ENCODE results near the gene ASCL5.

ASCL5 gene

DNA sequence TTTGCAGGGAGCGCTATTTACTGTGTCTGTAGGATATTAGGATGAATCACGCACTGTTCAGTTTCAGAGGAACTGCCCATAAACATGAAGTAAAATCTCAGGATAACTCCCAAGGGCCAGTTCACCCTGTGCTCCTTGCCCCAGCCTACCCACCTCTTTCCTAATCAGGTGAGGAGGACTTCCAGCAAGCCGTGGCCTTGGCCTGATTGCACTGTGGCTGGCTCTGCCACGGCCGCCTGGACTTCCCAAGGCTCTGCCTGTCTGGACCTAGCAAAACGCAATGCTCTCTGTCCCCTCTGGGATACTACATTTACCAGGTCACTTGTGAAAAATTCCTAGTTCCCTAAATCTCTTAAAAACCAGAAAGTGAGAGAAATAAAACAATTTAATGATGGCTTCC is 7.4 kb upstream of the ASCL5 start:
- DNase-seq, result no peak

GRCh38 chr1:201131398-201131797 is 4.4 kb upstream of the ASCL5 start:
- no peak for DNase-seq

GRCh38 chr1:201128962-201129361 is 2.0 kb upstream of the ASCL5 start:
- DNase-seq, result no peak

DNA sequence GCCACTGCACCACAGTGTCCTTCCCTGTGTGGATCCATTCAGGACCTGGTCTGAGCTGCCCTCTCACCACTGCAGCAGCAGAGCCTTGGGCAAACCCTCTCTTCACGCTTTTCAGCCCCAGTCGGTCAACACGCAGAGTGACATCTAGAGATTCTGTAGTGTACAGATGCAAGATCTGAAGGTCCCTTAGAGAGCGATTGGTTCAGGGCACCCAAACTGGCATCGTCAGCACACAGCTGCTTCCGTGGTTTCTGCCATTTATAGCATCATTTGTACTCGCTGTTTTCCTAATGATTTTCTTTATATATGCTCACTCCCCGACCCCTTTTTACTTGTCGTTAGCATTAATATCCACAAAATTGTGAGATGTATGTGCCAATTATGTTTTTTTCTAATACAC is 1.5 kb upstream of the ASCL5 start:
- no peak for DNase-seq

DNA sequence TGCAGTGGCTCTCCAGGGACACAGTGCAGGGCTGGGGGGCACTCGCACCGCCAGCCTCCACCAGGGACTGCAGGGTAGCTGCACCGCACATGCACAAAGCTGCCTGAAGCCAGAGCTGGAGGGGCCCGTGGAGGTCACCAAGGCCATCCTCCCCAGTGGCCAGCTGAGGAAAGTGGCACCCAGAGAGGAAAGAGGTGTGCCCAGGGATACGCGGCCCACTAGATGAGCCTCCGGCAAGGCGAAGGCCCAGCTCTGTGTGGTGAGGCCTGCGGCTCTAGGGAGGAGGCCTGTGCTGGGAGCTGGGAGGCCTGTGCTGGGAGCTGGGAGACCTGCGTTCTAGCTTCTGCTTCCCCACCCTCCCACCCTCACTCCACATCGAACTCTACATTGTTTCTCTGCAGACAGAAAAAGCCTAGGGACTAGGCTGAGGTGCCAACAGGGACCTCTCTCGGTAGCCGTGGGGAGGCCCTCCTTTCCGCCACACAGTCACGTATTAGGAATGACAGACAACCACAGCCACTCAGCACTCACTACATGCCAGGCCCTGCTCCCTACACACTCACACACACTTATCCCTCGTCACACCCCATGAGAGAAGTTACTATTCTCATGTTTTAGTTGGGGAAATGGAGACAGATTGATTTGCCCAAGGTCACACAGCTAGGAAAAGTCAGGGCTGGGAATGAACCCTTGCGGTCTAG is 921 bp upstream of the ASCL5 start:
- no peak for DNase-seq

- DNase-seq, result no peak
Measured at GRCh38 chr1:201126463-201126831, 537 bp downstream of the ASCL5 start.

GRCh38 chr1:201125800-201126199 is 1.2 kb downstream of the ASCL5 start:
- DNase-seq, result no peak

GRCh38 chr1:201125019-201125418 is 2.0 kb downstream of the ASCL5 start:
- no peak for DNase-seq

DNA sequence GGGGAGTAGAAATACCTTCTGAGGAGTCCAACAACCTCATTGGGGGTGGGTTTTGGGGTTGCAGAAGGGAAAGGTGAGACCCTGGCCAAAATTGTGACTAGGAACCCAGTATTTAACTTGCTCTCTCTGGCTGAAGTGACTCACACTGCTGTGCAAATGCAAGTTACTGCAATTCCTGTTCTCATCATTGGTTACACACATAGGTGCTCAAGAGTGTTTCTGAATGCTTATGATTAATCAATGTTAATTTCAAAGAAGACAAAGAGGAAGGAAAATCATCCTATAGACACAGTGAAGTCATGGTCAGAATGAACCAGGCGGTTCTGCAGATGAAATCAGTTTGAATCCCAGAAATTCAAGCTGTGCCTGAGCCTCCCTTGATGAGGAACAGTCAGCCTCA is 3.1 kb downstream of the ASCL5 start:
- no peak for DNase-seq

GRCh38 chr1:201122321-201122957 is 4.5 kb downstream of the ASCL5 start:
- DNase-seq, result no peak

DNA sequence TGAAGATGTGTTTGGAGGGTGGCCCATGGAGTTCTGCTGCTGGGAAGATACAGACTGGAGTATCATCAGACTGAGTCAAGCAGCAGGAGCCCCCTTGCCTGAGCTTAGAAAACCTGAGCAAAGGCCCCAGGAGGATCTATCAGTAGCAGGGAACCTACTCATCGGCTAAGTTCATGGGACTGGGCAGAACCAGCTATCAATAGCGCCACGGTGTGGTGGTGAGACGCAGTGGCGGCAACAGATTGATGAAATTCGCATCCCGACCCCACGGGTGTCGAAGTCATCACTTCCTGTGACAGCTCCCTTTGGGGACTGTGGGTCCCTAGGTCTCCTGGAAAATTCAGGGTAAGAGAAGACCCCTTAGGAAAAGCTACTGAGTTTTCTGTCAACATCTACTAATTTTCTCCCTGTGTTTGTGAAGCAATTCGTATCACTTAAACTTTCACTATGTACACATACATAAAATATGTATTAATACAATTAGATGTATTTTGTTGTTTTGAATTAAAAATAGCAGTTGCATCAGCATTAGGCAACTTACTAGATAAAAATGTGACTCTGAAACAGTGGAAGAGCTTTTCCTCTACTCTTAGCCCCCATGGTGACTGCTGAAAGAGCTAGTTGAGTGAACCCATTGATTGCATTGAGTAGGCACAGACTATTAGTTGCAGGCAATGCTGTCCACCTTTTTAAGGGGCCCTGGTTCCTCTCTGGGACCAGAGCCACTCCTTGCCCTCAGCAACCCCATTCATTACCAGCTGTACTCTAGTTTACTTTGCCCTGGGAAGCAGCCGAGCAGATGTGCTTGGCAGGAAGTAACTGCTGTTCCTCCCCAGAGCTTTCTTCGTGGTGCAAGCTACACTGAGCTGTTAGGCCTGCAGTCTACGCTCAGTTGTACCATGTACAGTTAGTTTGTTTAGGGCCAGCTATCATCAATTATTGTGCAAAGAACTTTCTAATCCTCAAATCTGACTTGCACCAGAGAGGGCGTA is 7.5 kb downstream of the ASCL5 start:
- DNase-seq, result no peak

DNA sequence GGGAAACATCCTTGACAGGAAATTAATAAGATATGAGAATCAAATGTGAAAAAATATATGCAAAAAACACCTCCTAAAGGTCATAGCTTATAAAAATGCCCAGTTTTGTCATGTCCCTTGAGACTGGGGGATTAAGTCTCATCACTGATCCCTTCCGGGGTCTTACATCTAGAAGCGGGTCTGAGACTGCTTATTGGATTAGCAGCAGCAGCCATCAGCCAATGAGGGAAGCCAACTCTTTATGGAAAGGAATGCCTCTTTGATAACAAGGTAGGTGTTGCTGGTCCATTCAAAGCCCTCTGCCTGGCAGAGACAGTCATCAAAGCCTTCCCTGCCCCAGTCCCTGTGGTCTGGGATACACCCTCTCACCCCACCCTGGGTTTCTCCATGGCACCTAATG is 10.9 kb downstream of the ASCL5 start:
- no peak for DNase-seq

- DNase-seq, result no peak
Measured at GRCh38 chr1:201115390-201115937, 11.5 kb downstream of the ASCL5 start.

GRCh38 chr1:201114245-201115131 is 12.5 kb downstream of the ASCL5 start:
- peak; percentile 82 for DNase-seq

- DNase-seq, result no peak
Measured at GRCh38 chr1:201113451-201114244, 13.3 kb downstream of the ASCL5 start.

GRCh38 chr1:201112926-201113325 is 14.1 kb downstream of the ASCL5 start:
- DNase-seq, result no peak

- DNase-seq, result no peak
Measured at GRCh38 chr1:201112173-201112731, 14.7 kb downstream of the ASCL5 start, which contains the start of gene CACNA1S. Gene CACNA1S, minus strand, starts transcription at chr1:201112426. Its CDS starts 87 bp downstream, at chr1:201112339.

DNA sequence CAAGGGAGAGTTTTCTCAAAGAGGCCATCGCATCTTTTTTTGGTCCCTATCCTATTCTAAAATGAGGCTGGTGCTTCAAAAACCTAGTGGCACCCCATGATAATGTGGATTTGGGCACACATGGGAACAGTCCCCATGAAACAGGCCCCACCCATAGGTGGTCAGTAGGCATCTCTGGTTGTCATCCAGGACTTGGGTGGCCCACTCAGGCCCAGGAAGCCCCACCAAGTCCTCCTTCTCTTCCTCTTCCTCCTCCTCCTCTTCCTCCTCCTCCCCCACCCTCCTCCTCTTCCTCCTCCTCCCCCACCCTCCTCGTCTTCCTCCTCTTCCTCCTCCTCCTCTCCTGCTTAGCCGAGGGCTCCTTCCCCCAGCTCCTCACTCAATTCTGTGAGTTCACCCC is 15.3 kb downstream of the ASCL5 start:
- no peak for DNase-seq

DNA sequence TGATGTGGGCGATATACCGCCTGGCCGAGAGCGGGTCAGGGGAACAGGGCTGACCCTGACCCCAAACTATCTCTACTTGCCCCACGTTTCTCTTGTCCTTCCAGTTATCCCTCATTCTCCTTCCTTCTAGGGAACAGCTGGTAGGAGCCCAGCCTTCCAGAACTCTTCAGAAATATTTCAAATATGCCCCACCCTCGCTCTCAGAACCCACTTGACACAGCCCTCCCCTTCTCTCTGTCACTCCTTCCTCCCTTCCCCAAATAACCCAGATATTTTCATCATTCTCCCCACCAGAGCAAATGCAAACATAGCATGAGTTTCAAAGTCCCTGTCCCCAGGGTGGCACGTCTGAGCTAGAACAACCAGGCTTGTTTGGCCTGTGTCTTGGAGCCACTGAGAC is 15.8 kb downstream of the ASCL5 start:
- DNase-seq, result no peak

DNA sequence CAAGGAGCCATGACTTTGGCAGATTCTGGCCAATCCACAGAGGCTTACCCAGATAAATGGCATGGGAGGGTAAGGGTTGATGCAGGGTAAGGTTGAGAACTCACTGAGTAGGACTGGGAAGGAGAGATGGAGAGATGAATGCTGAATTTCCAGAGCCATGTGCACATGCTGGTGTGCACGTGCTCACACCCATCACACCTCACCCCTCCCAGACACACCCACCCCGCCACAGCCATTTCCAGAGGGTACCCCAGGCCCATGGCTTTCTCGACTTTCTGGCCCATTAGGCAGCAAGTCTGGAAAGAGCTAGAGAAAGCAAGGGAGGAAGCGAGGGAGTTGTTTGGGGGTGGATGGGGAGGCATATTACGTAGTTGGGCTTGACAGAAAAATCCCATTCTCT is 16.4 kb downstream of the ASCL5 start:
- no peak for DNase-seq

DNA sequence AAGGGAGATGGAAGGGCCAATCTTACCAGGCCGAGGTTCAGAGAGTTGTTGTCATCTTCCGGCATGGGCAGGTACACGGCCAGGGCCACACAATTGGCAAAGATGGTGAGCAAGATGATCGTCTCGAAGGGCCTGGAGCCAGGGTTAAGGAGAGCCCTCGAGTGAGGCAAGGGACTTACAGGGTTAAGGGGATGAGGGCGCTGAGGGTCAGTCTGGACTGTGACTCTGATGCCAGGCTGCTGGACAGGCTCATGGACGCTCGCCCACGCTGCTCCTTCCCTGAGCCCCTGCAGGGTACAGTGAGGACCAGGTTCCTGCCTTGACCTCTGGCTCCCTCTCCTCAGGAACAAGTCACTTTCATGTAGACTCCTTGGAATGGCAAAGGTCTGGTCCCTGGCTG is 16.8 kb downstream of the ASCL5 start:
- no peak for DNase-seq
